ENCODE results near the gene EVX1.
A peak's percentile ranks its signal among the peaks of the same experiment; 100 is the strongest.

Gene EVX1

GRCh38 chr7:27199849-27200760 is 42.5 kb upstream of the EVX1 start, which contains the start of gene HOXA13:
Gene HOXA13, minus strand, starts transcription at chr7:27200091. Its CDS starts 14 bp downstream, at chr7:27200077.
- no peak for TF ChIP-seq NFIC (IDR thresholded peaks at IDR 0.05)
- TF ChIP-seq TCF12 (IDR thresholded peaks at IDR 0.05; ENCODE audit: low read depth) = no peak; the same call in 1 of the 2 replicates
- no peak for TF ChIP-seq TEAD4 (IDR thresholded peaks at IDR 0.05)
- TF ChIP-seq EGR1 (IDR thresholded peaks at IDR 0.05) = peak; percentile 50
- TF ChIP-seq MAX (IDR thresholded peaks at IDR 0.05) = peak; percentile 45; the same call in 1 of the 2 replicates
- TF ChIP-seq EP300 (IDR thresholded peaks at IDR 0.05; ENCODE audit: borderline replicate concordance) = no peak
- TF ChIP-seq CEBPB (IDR thresholded peaks at IDR 0.05) = no peak
- no peak for TF ChIP-seq YY1 (IDR thresholded peaks at IDR 0.05; ENCODE audit: low read depth)
- TF ChIP-seq ZBTB7A (IDR thresholded peaks at IDR 0.05; ENCODE audit: low read depth) = peak; percentile 18; the same call in 1 of the 2 replicates

- no peak for TF ChIP-seq CREB1 (IDR thresholded peaks at IDR 0.05; ENCODE audit: low read depth)
- TF ChIP-seq EP300 (IDR thresholded peaks at IDR 0.05; ENCODE audit: borderline replicate concordance) = no peak
- no peak for TF ChIP-seq TCF12 (IDR thresholded peaks at IDR 0.05; ENCODE audit: low read depth)
- TF ChIP-seq ZBTB7A (IDR thresholded peaks at IDR 0.05; ENCODE audit: low read depth) = no peak
- no peak for TF ChIP-seq NFIC (IDR thresholded peaks at IDR 0.05)
- no peak for TF ChIP-seq YY1 (IDR thresholded peaks at IDR 0.05; ENCODE audit: low read depth)
- TF ChIP-seq TAF1 (IDR thresholded peaks at IDR 0.05; ENCODE audit: low read depth) = no peak
- TF ChIP-seq CEBPB (IDR thresholded peaks at IDR 0.05) = no peak
Measured at GRCh38 chr7:27200761-27201579, 41.6 kb upstream of the EVX1 start.

- TF ChIP-seq ZBTB7A (IDR thresholded peaks at IDR 0.05; ENCODE audit: low read depth) = no peak
- TF ChIP-seq TEAD4 (IDR thresholded peaks at IDR 0.05) = no peak
- no peak for TF ChIP-seq MAX (IDR thresholded peaks at IDR 0.05)
- TF ChIP-seq FOXM1 (IDR thresholded peaks at IDR 0.05; ENCODE audit: borderline replicate concordance, low read depth) = no peak
- TF ChIP-seq TAF1 (IDR thresholded peaks at IDR 0.05; ENCODE audit: low read depth) = no peak
- TF ChIP-seq CREB1 (IDR thresholded peaks at IDR 0.05; ENCODE audit: low read depth) = no peak
- TF ChIP-seq YY1 (IDR thresholded peaks at IDR 0.05; ENCODE audit: low read depth) = no peak
- TF ChIP-seq EP300 (IDR thresholded peaks at IDR 0.05; ENCODE audit: borderline replicate concordance) = no peak
- no peak for TF ChIP-seq REST (IDR thresholded peaks at IDR 0.05; ENCODE audit: low read depth)
- TF ChIP-seq USF1 (IDR thresholded peaks at IDR 0.05) = no peak
- no peak for TF ChIP-seq EGR1 (IDR thresholded peaks at IDR 0.05)
- TF ChIP-seq RAD21 (IDR thresholded peaks at IDR 0.05; ENCODE audit: low read depth) = no peak
Measured at GRCh38 chr7:27201580-27202017, 41.0 kb upstream of the EVX1 start.

GRCh38 chr7:27202018-27202861 is 40.4 kb upstream of the EVX1 start:
- TF ChIP-seq FOXM1 (IDR thresholded peaks at IDR 0.05; ENCODE audit: borderline replicate concordance, low read depth) (no peak), NFIC (IDR thresholded peaks at IDR 0.05) (no peak), TEAD4 (IDR thresholded peaks at IDR 0.05) (no peak), REST (IDR thresholded peaks at IDR 0.05; ENCODE audit: low read depth) (no peak)

GRCh38 chr7:27202862-27203134 is 39.8 kb upstream of the EVX1 start:
- TF ChIP-seq USF1 (IDR thresholded peaks at IDR 0.05) = no peak
- TF ChIP-seq CREB1 (IDR thresholded peaks at IDR 0.05; ENCODE audit: low read depth) = no peak
- no peak for TF ChIP-seq ZBTB7A (IDR thresholded peaks at IDR 0.05; ENCODE audit: low read depth)
- no peak for TF ChIP-seq EP300 (IDR thresholded peaks at IDR 0.05; ENCODE audit: borderline replicate concordance)
- no peak for TF ChIP-seq FOXM1 (IDR thresholded peaks at IDR 0.05; ENCODE audit: borderline replicate concordance, low read depth)
- TF ChIP-seq YY1 (IDR thresholded peaks at IDR 0.05; ENCODE audit: low read depth) = no peak
- no peak for TF ChIP-seq EGR1 (IDR thresholded peaks at IDR 0.05)
- no peak for TF ChIP-seq RAD21 (IDR thresholded peaks at IDR 0.05; ENCODE audit: low read depth)
- TF ChIP-seq TCF12 (IDR thresholded peaks at IDR 0.05; ENCODE audit: low read depth) = no peak
- TF ChIP-seq TAF1 (IDR thresholded peaks at IDR 0.05; ENCODE audit: low read depth) = no peak
- TF ChIP-seq NFIC (IDR thresholded peaks at IDR 0.05) = no peak
- TF ChIP-seq MAX (IDR thresholded peaks at IDR 0.05) = no peak
- TF ChIP-seq TEAD4 (IDR thresholded peaks at IDR 0.05) = no peak
- TF ChIP-seq REST (IDR thresholded peaks at IDR 0.05; ENCODE audit: low read depth) = no peak
- no peak for TF ChIP-seq CEBPB (IDR thresholded peaks at IDR 0.05)
